CD1c-positive myeloid dendritic cell (primary cell): ENCODE measurements around the gene GRB10.

Experiments
- DNase-seq: peaks from one replicate; pipeline ENCODE4 v3.0.0-alpha.2; 2016; ENCODE audit errors: extremely low spot score

The GRB10 gene

GRCh38 chr7:50782375-50783208 lies at the start of gene GRB10:
Gene GRB10 (minus strand): TSS chr7:50782896. CDS start chr7:50732322, 50,574 bp downstream.
- DNase-seq = no peak

GRCh38 chr7:50828801-50829200 lies 46.1 kb upstream of the GRB10 start:
- no peak for DNase-seq

GRCh38 chr7:50828116-50828515 lies 45.4 kb upstream of the GRB10 start:
- DNase-seq = no peak

GRCh38 chr7:50827281-50827680 lies 44.6 kb upstream of the GRB10 start:
- DNase-seq = no peak

- no peak for DNase-seq
These were observed 43.9 kb upstream of the GRB10 start for GRCh38 chr7:50826371-50827172.

- DNase-seq = no peak
These were observed 42.8 kb upstream of the GRB10 start for GRCh38 chr7:50825465-50825864.

GRCh38 chr7:50824882-50825281 lies 42.2 kb upstream of the GRB10 start:
- no peak for DNase-seq

GRCh38 chr7:50822706-50823105 lies 40.0 kb upstream of the GRB10 start:
- no peak for DNase-seq

- no peak for DNase-seq
These were observed 39.4 kb upstream of the GRB10 start for GRCh38 chr7:50822110-50822509.

GRCh38 chr7:50821457-50822008 lies 38.8 kb upstream of the GRB10 start:
- no peak for DNase-seq

- DNase-seq = no peak
These were observed 35.6 kb upstream of the GRB10 start for GRCh38 chr7:50818324-50818723.

- DNase-seq = no peak
These were observed 34.9 kb upstream of the GRB10 start for GRCh38 chr7:50817561-50817960.

GRCh38 chr7:50815138-50815537 lies 32.4 kb upstream of the GRB10 start:
- no peak for DNase-seq

- no peak for DNase-seq
These were observed 31.5 kb upstream of the GRB10 start for GRCh38 chr7:50814166-50814565.

GRCh38 chr7:50812841-50813475 lies 30.3 kb upstream of the GRB10 start:
- no peak for DNase-seq

GRCh38 chr7:50812094-50812493 lies 29.4 kb upstream of the GRB10 start:
- DNase-seq = no peak

GRCh38 chr7:50808282-50808888 lies 25.7 kb upstream of the GRB10 start:
- no peak for DNase-seq

GRCh38 chr7:50807026-50807730 lies 24.5 kb upstream of the GRB10 start:
- DNase-seq = no peak

- no peak for DNase-seq
These were observed 23.4 kb upstream of the GRB10 start for GRCh38 chr7:50806143-50806542.

- no peak for DNase-seq
These were observed 22.9 kb upstream of the GRB10 start for GRCh38 chr7:50805447-50806125.
